COR-L47 (cell line): ENCODE measurements around the gene ZNF622.
"Not testable (repeated sequence)": the region's sequence is repeated elsewhere in the genome, so short reads cannot be mapped to it uniquely, and the experiment has no call there.

Source experiments
- DNase-seq: peaks from one replicate; lab custom pipeline; 2025; lab: John Stamatoyannopoulos, UW

ZNF622 gene

GRCh38 chr5:16480821-16481538 is 15.4 kb upstream of the ZNF622 start:
- DNase-seq: peak; percentile 5

- no peak for DNase-seq
Measured at GRCh38 chr5:16480144-16480543, 14.5 kb upstream of the ZNF622 start.

DNA sequence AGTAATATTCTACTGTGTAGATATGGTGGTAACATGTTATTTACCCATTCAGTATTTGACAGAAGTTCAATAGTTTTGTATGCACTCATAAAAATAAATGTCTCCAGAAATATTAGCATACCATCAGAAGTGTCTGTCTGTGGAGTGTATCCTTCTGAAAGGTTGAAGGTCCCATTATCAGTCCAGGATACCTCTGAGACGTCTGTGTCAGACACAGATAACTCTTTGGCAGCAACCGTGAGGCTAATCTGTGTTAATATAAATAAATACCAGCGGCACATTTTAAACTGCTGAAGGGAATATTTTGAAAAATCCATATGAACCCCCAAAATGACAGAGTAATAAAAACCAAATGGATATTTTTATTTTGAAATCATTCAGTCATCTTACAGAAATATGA is 11.9 kb upstream of the ZNF622 start:
- DNase-seq: no peak

- not testable (repeated sequence) for DNase-seq
Measured at GRCh38 chr5:16476417-16476816, 10.8 kb upstream of the ZNF622 start.

DNA sequence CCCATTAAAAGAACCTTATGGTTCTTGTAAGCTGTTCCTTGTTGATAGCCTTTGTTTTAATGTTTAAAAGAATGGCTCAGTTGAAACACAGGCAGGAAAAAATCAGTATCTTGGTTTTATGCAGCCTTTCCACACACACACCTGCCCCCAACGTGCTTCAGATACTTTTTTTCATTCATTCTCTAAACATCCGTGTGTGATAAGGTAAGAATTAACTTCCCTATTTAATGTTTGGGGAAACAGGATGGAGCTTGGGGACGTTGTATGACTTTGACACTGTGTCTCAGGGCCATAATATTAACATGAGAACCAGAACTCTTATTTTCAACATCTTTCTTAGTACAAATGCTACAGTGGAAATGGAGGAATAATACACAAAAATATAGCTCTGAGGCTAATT is 5.8 kb upstream of the ZNF622 start:
- DNase-seq: no peak

DNA sequence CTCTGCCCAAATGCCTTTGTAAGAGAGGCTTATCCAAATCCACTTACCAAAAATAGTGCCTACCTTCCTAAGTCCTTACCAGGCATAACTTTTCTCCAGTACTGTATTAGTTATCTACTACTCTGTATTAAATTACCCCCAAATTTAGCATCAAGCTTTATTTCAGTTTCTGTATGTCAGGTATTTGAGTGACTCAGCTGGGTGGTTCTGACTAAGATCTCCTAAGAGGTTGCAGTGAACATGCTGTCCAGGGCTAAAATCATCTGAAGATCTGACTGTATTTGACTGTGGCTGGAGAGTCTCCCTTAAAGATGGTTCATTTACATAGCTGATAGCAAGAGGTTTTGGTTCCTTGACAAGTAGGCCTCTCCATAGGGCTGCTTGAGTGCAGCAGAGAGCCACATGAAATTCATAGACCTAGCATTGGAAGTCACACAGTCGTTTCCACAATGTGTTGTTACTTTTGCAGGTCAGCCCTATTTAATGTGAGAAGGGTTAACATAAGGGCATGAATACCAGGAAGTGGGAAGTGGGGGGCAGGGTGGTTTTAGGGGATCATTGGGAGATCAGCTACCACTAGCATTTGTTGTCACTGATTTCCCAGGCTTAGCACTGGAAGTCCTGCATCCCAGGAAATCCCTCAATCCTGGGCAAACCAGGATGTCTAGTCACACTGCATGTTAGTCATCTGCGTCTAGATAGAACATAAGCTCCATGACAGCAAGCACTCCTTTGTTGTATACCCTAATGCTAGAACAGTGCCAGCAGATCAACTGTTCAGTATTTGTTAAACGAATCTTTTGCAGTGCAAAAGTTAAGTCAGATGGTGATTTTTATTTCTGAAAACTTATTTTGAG is 2.0 kb upstream of the ZNF622 start:
- DNase-seq: no peak

- DNase-seq: no peak
Measured at GRCh38 chr5:16464664-16465543, 696 bp downstream of the ZNF622 start.

GRCh38 chr5:16464231-16464630 is 1.4 kb downstream of the ZNF622 start:
- no peak for DNase-seq

DNA sequence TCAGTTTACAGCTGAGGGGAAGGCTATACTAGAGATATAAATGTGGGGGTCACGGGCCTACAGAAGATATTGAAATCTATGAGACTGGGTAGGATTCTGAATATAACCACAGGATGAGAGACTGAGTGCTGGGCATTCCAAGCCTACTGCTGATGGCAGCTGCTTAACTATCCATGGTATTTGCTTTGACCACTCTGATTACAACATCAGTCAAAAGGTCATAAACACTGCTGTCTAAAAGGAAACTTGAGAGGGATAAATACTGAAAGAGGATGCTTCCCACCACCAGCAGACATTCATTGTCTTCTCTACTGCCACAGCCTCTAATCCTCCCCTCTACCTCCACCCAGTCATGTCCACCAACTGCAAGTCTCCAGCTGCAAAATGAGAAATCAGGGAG is 3.8 kb downstream of the ZNF622 start:
- DNase-seq: no peak

DNA sequence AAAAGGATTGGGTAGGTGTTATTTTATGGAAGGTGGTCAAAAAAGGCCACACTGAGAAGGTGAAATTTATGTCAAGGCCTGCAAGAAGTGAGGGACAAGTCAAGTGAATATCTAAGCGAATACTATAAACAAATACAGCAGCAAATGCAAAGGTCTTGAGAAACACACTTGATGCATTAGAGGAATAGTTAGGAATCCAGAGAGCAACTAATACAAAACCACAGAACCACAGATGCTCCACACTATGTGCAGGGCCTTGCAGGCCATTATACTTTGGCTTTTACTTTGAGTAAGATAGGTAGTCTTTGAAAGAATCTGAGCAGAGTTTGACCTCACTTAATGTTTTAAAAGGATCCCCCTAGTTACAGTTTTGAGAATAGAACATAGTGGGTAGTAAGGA is 4.6 kb downstream of the ZNF622 start:
- DNase-seq: no peak

DNA sequence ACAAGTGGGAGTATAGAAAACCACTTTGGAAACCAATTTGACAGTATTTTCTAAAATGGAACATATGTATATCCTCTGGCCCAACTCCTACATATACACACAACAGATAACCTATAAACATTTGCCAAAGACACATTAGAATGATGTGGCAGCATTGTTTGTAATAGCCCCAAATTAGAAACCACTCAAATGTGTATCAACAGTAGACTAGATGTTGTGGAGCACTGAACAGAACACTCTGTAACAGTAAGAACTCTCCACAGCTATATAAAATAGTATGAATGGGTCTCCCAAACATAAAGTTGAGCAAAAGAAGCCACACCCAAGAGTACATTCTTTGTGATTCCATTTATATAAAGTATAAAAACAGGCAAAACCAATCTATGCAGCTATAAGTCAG is 6.1 kb downstream of the ZNF622 start:
- DNase-seq: no peak

GRCh38 chr5:16457853-16458252 is 7.7 kb downstream of the ZNF622 start:
- DNase-seq: no peak

DNA sequence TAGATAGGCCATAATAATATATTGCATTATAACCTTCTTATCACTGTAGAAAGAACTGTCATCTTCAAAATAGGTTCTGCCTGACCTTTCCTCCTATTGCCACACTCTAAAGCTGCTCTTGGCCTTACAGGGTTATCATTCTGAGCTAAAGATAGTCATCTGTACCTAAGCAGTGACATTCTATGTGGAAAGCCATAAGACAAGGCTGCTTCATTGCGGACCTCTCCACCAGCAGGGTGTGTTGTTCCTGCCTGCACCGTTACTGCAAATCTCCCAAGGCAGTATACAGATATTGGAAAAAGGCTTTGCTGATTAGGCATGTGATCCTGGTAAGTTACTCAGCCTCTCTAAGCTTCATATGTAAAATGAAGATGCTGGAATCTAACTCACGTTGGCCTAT is 8.1 kb downstream of the ZNF622 start:
- no peak for DNase-seq

DNA sequence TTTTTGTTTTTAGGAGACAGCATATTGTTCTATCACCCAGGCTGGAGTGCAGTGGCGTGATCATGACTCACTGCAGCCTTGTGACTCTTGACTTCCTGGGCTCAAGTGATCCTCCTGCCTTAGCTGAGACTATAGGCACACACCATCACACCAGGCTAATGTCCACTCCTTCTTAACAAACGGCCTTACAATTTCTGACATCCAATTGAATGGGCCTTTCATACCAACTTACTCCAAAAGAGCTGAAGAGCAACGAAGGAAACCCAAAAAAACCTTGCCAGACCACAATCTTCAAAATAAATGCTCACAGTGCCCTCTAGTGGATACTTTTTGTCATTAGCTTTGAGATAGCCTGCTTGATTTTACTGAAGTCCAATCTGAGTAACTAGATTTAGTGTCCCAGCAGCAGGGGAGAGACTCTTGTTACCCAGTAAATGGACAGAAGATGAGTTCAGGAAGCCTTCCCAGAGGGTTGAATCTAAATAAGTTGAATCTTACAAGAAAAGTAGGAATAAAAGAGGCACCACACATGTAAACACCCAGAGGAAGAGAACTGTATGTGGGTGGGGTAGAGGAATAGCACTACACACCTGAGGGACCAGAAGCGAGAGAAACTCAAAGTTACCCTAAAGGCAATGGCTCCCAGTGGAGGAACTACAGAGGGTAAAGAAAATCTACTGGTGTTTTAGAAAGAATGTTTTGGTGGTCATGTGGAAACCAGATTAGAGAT is 9.3 kb downstream of the ZNF622 start:
- DNase-seq: peak; percentile 43

- no peak for DNase-seq
Measured at GRCh38 chr5:16455668-16456067, 9.9 kb downstream of the ZNF622 start.

DNA sequence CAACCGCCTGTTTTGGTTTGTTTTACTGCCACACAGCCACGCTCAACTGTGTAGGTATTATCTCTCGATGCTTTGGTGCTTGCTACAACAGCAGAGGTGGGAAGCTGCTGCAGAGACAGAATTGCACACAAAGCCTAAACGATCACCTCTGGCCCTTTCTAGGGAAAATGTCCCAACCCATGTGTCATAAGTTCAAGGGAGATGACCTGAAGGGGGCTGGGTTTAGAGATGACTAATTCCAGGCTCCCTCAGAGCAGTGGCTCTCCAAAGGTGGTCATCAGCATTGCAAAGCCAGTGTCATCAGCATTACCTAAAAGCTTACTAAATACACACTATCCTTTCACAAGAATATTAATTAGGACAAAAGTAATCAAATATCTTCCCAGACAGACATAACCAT is 10.9 kb downstream of the ZNF622 start:
- no peak for DNase-seq

GRCh38 chr5:16453609-16454008 is 12.0 kb downstream of the ZNF622 start:
- DNase-seq: peak; percentile 45

DNA sequence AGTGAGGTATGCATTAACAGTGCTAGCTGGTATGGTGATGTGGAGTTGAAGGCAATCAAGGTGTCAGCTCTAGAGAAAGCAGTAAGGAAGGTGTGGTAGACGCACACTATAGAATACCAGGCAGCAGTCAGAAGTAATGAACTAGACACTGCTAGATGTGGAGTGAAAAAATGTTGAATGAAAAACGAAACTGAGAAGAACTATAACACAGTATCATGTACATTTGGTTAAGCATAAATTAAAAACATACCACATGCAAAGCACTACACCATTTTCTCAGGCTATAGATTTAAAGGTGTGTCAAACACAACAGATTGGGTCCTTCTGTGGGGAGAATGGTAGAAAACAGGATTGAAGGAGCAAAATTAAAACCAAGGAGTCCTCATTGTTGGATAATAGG is 15.4 kb downstream of the ZNF622 start:
- no peak for DNase-seq

- DNase-seq: no peak
Measured at GRCh38 chr5:16446993-16447392, 18.6 kb downstream of the ZNF622 start.

GRCh38 chr5:16437977-16438376 is 27.6 kb downstream of the ZNF622 start:
- peak; percentile 4 for DNase-seq

DNA sequence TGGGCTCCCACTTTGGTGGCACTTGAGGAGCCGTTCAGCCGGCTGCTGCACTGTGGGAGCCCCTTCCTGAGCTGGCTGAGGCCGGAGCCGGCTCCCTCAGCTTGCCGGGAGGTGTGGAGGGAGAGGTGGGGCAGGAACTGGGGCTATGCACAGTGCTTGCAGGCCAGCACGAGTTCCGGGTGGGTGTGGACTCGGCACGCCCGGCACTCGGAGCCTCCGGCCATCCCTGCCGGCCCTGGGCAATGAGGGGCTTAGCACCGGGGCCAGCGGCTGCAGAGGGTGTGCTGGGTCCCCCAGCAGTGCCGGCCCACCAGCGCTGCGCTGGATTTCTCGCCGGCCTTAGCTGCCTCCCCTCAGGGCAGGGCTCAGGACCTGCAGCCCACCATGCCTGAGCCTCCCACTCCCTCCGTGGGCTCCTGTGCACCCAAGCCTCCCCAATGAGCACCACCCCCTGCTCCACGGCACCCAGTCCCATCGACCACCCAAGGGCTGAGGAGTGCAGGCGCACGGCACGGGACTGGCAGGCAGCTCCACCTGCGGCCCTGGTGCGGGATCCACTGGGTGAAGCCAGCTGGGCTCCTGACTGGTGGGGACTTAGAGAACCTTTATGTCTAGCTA is 29.4 kb downstream of the ZNF622 start:
- not testable (repeated sequence) for DNase-seq
